Measurements from ENCODE around the gene CACNA1A. TPM values are rescaled to one million over a fixed set of nuclear protein-coding genes. Genes with fewer than 3 reads are reported as not detected.

CACNA1A gene
- total RNA-seq, 1 donor from 2014 or later, result 23.2 TPM

DNA sequence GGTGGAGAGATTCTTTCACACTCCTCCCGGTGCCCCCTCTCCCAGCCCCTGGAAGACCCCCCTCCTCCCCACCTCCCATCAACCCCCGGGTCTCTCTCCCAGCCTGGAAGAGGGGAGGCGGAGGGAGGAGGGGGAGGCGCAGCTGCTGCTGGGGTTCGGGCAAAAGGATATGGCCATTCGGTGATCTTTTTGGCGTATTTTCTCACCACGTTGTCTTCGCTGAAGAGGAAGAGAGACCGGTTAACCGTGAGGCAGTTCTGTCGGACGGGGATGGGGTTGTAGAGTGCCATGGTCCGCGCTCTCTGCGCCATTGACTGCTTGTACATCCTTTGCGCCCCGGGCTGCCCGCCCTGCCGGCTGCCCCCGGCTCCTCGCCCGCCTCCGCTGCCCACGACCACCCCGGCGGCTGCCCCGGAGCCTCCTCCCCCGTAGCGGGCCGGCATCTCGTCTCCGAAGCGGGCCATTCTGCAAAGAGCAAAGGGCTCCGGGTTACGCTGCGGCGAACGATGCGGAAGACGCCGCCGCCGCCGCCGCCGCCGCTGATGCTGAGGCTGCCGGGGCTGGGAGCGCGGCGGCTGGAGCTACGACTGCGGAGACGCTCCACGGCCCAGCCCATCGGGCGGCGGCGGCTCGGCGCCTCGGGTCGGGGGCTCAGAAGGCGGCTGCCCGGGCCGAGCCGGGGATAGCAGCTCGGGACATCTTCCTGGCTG, 363 bp downstream of the CACNA1A start:
- TF ChIP-seq, protein P1, sequence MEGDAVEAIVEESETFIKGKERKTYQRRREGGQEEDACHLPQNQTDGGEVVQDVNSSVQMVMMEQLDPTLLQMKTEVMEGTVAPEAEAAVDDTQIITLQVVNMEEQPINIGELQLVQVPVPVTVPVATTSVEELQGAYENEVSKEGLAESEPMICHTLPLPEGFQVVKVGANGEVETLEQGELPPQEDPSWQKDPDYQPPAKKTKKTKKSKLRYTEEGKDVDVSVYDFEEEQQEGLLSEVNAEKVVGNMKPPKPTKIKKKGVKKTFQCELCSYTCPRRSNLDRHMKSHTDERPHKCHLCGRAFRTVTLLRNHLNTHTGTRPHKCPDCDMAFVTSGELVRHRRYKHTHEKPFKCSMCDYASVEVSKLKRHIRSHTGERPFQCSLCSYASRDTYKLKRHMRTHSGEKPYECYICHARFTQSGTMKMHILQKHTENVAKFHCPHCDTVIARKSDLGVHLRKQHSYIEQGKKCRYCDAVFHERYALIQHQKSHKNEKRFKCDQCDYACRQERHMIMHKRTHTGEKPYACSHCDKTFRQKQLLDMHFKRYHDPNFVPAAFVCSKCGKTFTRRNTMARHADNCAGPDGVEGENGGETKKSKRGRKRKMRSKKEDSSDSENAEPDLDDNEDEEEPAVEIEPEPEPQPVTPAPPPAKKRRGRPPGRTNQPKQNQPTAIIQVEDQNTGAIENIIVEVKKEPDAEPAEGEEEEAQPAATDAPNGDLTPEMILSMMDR (conservative IDR thresholded peaks at IDR 0.05), result no peak
- Mint-ChIP-seq H3K4me1 (ENCODE audit: unreplicated experiment) (peaks cover 4% of the 10 kb centered on the region), H3K36me3 (no peaks in the 10 kb centered on the region), H3K4me3 (peak overlapping the region; percentile 36), H3K27me3 (peaks cover 81% of the 10 kb centered on the region), H3K27ac (no peak overlapping the region), H3K9me3 (no peaks in the 10 kb centered on the region)
- no peak for DNase-seq (ENCODE audit: extremely low spot score, unreplicated experiment)

DNA sequence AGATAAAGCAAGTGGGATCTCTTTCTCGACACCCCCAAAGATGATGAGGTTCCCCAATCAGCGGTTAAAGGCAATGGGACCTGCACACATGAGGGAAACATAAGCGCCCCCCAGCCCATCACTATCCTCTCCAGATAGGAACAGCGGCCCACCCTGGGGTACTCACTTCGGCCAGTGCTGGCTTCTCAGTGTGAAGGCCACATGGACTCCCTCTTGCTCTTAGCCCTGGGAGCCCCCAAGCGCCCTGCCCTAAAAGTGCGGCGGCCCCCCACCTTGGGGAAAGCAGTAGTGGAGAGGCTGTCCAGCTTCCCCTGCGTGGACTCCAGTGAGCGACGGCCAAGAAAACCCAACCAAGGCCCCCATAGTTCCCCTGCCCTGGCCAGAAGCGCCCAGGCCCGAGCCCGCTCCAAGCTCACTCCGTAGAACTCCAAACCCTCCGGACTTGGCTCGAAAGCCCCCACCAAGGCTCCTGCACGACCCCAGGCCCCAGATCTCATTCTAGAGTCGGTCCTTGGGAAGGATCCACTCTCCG, 1.0 kb downstream of the CACNA1A start:
- no peak overlapping the region for H3K27ac Mint-ChIP-seq
- TF ChIP-seq, protein P1 (conservative IDR thresholded peaks at IDR 0.05), result no peak
- no peaks in the 10 kb centered on the region for H3K36me3 Mint-ChIP-seq
- peak overlapping the region; percentile 54 for H3K4me3 Mint-ChIP-seq
- peaks cover 84% of the 10 kb centered on the region for H3K27me3 Mint-ChIP-seq
- DNase-seq (ENCODE audit: extremely low spot score, unreplicated experiment), result no peak
- H3K4me1 Mint-ChIP-seq (ENCODE audit: unreplicated experiment), result peaks cover 4% of the 10 kb centered on the region
- H3K9me3 Mint-ChIP-seq, result no peaks in the 10 kb centered on the region

DNA sequence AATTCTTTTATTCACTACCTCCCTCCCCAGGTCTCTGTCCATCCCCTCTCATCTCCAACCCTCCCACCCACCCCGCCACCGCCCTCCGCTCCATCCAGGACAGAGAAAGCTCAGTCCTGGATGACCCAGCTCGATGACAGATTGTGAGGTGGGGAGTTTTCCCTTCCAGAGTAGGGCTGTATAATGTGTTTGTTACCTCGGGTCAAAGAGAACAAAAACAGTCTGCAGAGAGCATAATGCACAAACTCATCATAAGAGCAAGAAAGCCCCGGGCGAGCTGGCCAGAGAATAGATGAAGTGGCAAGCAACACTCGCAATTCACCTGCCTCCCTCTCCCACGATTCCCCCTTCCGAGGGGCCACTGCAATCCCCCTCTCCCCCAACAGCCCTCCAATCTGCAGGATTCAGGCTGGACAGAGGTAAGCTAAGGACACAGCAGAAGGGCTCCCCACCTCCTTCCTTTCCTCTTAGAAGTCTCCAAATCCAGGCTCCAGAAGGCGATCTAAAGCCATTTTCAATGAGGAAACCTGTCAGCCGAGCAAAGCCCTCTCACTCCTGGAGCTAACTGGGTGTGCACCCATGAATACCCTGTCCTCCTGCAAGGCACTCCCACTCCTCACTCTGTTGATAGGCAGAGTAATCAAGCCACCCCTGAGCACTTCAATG, 2.6 kb downstream of the CACNA1A start:
- TF ChIP-seq, protein P1 (conservative IDR thresholded peaks at IDR 0.05), result no peak
- DNase-seq (ENCODE audit: extremely low spot score, unreplicated experiment), result no peak
- Mint-ChIP-seq H3K27me3 (peaks cover 75% of the 10 kb centered on the region), H3K36me3 (no peaks in the 10 kb centered on the region), H3K27ac (no peak overlapping the region), H3K4me3 (no peak overlapping the region), H3K9me3 (no peaks in the 10 kb centered on the region), H3K4me1 (ENCODE audit: unreplicated experiment) (peaks cover 4% of the 10 kb centered on the region)

DNA sequence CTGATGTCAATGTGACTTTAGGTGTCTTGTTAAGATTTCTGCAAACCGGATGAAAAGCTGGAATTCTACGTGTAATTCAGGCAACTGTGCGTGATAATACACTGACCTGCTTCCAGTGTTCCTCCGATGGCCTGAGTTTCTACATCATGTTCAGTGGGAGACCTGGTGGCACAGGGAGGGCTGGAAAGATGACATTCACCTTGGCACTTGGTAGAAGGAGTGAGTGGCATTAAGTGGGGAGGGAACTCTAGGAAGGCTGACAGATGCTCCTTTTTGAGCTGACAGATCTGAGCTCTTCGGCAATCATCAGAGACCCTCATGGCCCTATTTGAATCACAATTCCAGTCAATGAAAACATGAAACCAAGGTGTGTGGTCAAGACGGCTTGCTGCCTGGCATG, 4.0 kb downstream of the CACNA1A start:
- TF ChIP-seq, protein P1 (conservative IDR thresholded peaks at IDR 0.05), result no peak
- Mint-ChIP-seq H3K4me3 (no peak overlapping the region), H3K9me3 (no peaks in the 10 kb centered on the region), H3K36me3 (no peaks in the 10 kb centered on the region), H3K27me3 (peaks cover 63% of the 10 kb centered on the region), H3K4me1 (ENCODE audit: unreplicated experiment) (peaks cover 3% of the 10 kb centered on the region), H3K27ac (no peak overlapping the region)
- no peak for DNase-seq (ENCODE audit: extremely low spot score, unreplicated experiment)

DNA sequence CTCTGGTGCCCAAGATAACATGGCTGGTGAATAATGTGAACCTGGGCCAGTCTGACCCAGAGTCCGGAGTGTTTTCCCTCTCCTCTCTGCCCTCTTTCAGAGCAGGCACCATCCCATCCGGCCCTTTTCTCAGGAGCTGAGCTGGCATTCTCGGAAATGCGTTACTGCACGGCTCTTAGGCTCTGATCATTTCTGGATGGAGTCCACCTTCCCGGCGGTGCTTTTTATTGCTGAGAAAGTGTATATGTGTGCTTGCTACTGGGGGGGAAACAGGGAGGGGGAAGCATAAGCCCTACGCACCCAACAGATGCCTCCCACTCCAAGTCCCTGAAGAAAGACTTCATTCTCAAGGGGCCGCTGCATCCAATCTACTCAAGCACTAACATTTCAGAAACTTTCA, 6.6 kb downstream of the CACNA1A start:
- Mint-ChIP-seq H3K27ac (no peak overlapping the region), H3K36me3 (no peaks in the 10 kb centered on the region), H3K4me3 (no peak overlapping the region), H3K9me3 (no peaks in the 10 kb centered on the region), H3K27me3 (peaks cover 48% of the 10 kb centered on the region), H3K4me1 (ENCODE audit: unreplicated experiment) (no peaks in the 10 kb centered on the region)
- TF ChIP-seq, protein P1 (conservative IDR thresholded peaks at IDR 0.05), result no peak
- no peak for DNase-seq (ENCODE audit: extremely low spot score, unreplicated experiment)

All from type B pancreatic cell (in vitro differentiated cells).